Endodermal cell (in vitro differentiated cells): Measurements from ENCODE around the gene COG2. TPM values are rescaled to one million over a fixed set of nuclear protein-coding genes. Genes with fewer than 3 reads are reported as not detected.

Experiments used
- DNase-seq: peaks from one replicate; pipeline ENCODE4 v3.0.0-alpha.2; 2017
- H3K27ac ChIP-seq: 2 replicates; pipeline ENCODE4 v1.5.1; 2013; ENCODE audit warnings: mild to moderate bottlenecking, low read depth, low read length, moderate library complexity
- H3K27me3 ChIP-seq: 2 replicates; pipeline ENCODE4 v1.6.1; 2013; ENCODE audit warnings: mild to moderate bottlenecking, low read length, moderate library complexity; ENCODE audit not compliant: insufficient read depth, control insufficient read depth, poor library complexity, severe bottlenecking
- H3K36me3 ChIP-seq: 2 replicates; pipeline ENCODE4 v1.7.0; 2013; ENCODE audit warnings: mild to moderate bottlenecking, low read length, moderate library complexity; ENCODE audit not compliant: control insufficient read depth, insufficient read depth
- H3K4me1 ChIP-seq: one replicate; pipeline ENCODE4 v1.7.0; 2013; ENCODE audit warnings: low read length; ENCODE audit not compliant: control insufficient read depth, insufficient read depth
- H3K4me3 ChIP-seq: 2 replicates; pipeline ENCODE4 v1.5.1; 2013; ENCODE audit warnings: mild to moderate bottlenecking, low read length, moderate library complexity
- H3K9ac ChIP-seq: 2 replicates; pipeline ENCODE4 v1.6.1; 2013; ENCODE audit warnings: mild to moderate bottlenecking, low read length, moderate library complexity; ENCODE audit not compliant: poor library complexity, severe bottlenecking; ENCODE audit errors: extremely low read depth
- H3K9me3 ChIP-seq: 2 replicates; pipeline ENCODE4 v1.6.1; 2013; ENCODE audit warnings: mild to moderate bottlenecking, low read length, moderate library complexity; ENCODE audit not compliant: control insufficient read depth
- H3K27ac Mint-ChIP-seq: 2 replicates; pipeline ENCODE4 v1.8.0; 2020; ENCODE audit warnings: mixed read lengths
- H3K27me3 Mint-ChIP-seq: 2 replicates; pipeline ENCODE4 v1.8.0; 2021; ENCODE audit warnings: mild to moderate bottlenecking, mixed read lengths; ENCODE audit not compliant: insufficient read depth
- H3K36me3 Mint-ChIP-seq: 2 replicates; pipeline ENCODE4 v1.8.0; 2020; ENCODE audit warnings: low read depth, mixed read lengths
- H3K4me1 Mint-ChIP-seq: 2 replicates; pipeline ENCODE4 v1.8.0; 2020; ENCODE audit warnings: mixed read lengths
- H3K4me3 Mint-ChIP-seq: 2 replicates; pipeline ENCODE4 v1.8.0; 2020; ENCODE audit warnings: mild to moderate bottlenecking, moderate library complexity, mixed read lengths
- H3K9me3 Mint-ChIP-seq: 2 replicates; pipeline ENCODE4 v1.8.0; 2020; ENCODE audit warnings: mild to moderate bottlenecking, mixed read lengths
- CTCF ChIP-seq: fragments of 200-600 bp; sonication (generic); conservative IDR thresholded peaks from 2 replicates; pipeline ENCODE4 v1.5.0; 2021; ENCODE audit warnings: antibody characterized with exemption, mild to moderate bottlenecking
- WGBS, 2 experiments: methylation state at CpG; one replicate each; pipeline versions ENCODE4 v1.1.5 to v1.1.7; 2013; ENCODE audit warnings: missing lambda C conversion rate in 2 of 2, mixed read lengths in 1 of 2; ENCODE audit not compliant: insufficient coverage in 1 of 2, insufficient read length in 1 of 2; 5-methylcytosine and 5-hydroxymethylcytosine counted together
- total RNA-seq, 2 donors: library from RNA; stranded (reverse); fragmentation: NEBNext Ultra II Directional in 1 of 2; extraction: Animal tissue kit (Norgen Biotek cat#: 25700) in 1 of 2; gene quantifications; 2 replicates in 1 of 2; 3 replicates in 1 of 2; pipeline ENCODE4 v1.2.1, GENCODE V29; 2021

Gene COG2
- total RNA-seq, 2 donors from 2014 or later: 26.1 to 29.7 TPM

GRCh38 chr1:230713138-230713537, 70.9 kb downstream of the COG2 start:
- TF ChIP-seq CTCF: no peak
- Mint-ChIP-seq H3K9me3 (peaks cover 6% of the 10 kb centered on the region), H3K27me3 (no peaks in the 10 kb centered on the region), H3K4me1 (no peaks in the 10 kb centered on the region), H3K36me3 (no peaks in the 10 kb centered on the region), H3K4me3 (no peak overlapping the region), H3K27ac (no peak overlapping the region)
- 75 to 86% methylated on average over 4 to 7 of the region's 7 CpGs for WGBS, 2 experiments
- H3K4me1 ChIP-seq: no peaks in the 10 kb centered on the region
- H3K27ac ChIP-seq: no peak overlapping the region
- H3K9ac ChIP-seq: no peak overlapping the region
- DNase-seq: no peak
- no peaks in the 10 kb centered on the region for H3K27me3 ChIP-seq
- no peaks in the 10 kb centered on the region for H3K36me3 ChIP-seq
- H3K4me3 ChIP-seq: no peak overlapping the region
- no peaks in the 10 kb centered on the region for H3K9me3 ChIP-seq

GRCh38 chr1:230713547-230713914, 71.2 kb downstream of the COG2 start:
- Histone ChIP-seq H3K27ac (no peak overlapping the region), H3K9me3 (no peaks in the 10 kb centered on the region), H3K4me3 (no peak overlapping the region), H3K27me3 (no peaks in the 10 kb centered on the region), H3K36me3 (no peaks in the 10 kb centered on the region), H3K9ac (no peak overlapping the region), H3K4me1 (no peaks in the 10 kb centered on the region)
- no peak for TF ChIP-seq CTCF
- no peak for DNase-seq
- no peak overlapping the region for H3K27ac Mint-ChIP-seq
- peaks cover 6% of the 10 kb centered on the region for H3K9me3 Mint-ChIP-seq
- no peak overlapping the region for H3K4me3 Mint-ChIP-seq
- H3K27me3 Mint-ChIP-seq: no peaks in the 10 kb centered on the region
- WGBS, 2 experiments: 91 to 94% methylated on average over 5 to 8 of the region's 8 CpGs
- no peaks in the 10 kb centered on the region for H3K4me1 Mint-ChIP-seq
- no peaks in the 10 kb centered on the region for H3K36me3 Mint-ChIP-seq

GRCh38 chr1:230713915-230714764, 71.9 kb downstream of the COG2 start, which contains the start of gene AGT:
AGT (minus strand) TSS chr1:230714122; CDS start chr1:230710823, 3,299 bp downstream.
- no peak for DNase-seq
- H3K27ac ChIP-seq: no peak within 1 kb of the TSS
- no peak within 1 kb of the TSS for H3K9ac ChIP-seq
- no peaks in the 10 kb centered on the region for H3K36me3 ChIP-seq
- Mint-ChIP-seq H3K9me3 (peaks cover 6% of the 10 kb centered on the region), H3K4me1 (no peaks in the 10 kb centered on the region), H3K27me3 (no peaks in the 10 kb centered on the region), H3K36me3 (no peaks in the 10 kb centered on the region), H3K27ac (no peak within 1 kb of the TSS), H3K4me3 (no peak within 1 kb of the TSS)
- WGBS, 2 experiments: 77 to 79% methylated on average over 15 to 24 of the region's 24 CpGs
- no peaks in the 10 kb centered on the region for H3K27me3 ChIP-seq
- no peak within 1 kb of the TSS for H3K4me3 ChIP-seq
- H3K4me1 ChIP-seq: no peaks in the 10 kb centered on the region
- no peaks in the 10 kb centered on the region for H3K9me3 ChIP-seq
- no peak for TF ChIP-seq CTCF
